ENCODE results near the gene FNDC10. TPM values are rescaled to one million over a fixed set of nuclear protein-coding genes. Genes with fewer than 3 reads are reported as not detected.

The FNDC10 gene
- total and polyA plus RNA-seq, 9 of the 15 experiments (the other 6 are each of a cell fraction or from before 2014, with no cell fraction given) = 0.08 to 6.3 (median 1.6) TPM

- peak; percentile 61 for TF ChIP-seq TFAP4 (CRISPR knock-in tag; IDR thresholded peaks at IDR 0.05; ENCODE audit: borderline replicate concordance)
- peak; percentile 88 for TF ChIP-seq CHD2 (IDR thresholded peaks at IDR 0.05; ENCODE audit: low read depth, low read length)
- no peak for TF ChIP-seq KHSRP (IDR thresholded peaks at IDR 0.05)
- no peak for TF ChIP-seq ATF1 (CRISPR knock-in tag; IDR thresholded peaks at IDR 0.05)
- TF ChIP-seq ATF1 (tag; IDR thresholded peaks at IDR 0.05) = no peak
- TF ChIP-seq TEAD2 (tag; IDR thresholded peaks at IDR 0.05) = no peak
- 0 out of 2 replicates have a peak, but pooled peaks have one; percentile 80 for TF ChIP-seq SMAD4 (CRISPR knock-in tag; conservative IDR thresholded peaks at IDR 0.05)
- TF ChIP-seq TCF3 (CRISPR knock-in tag; IDR thresholded peaks at IDR 0.05) = 0 out of 2 replicates have a peak, but pooled peaks have one; percentile 3
- no peak for TF ChIP-seq GTF2F1 (IDR thresholded peaks at IDR 0.05; ENCODE audit: low read depth, low read length)
- no peak for TF ChIP-seq PYGO2 (tag; IDR thresholded peaks at IDR 0.05)
- TF ChIP-seq, protein P1, sequence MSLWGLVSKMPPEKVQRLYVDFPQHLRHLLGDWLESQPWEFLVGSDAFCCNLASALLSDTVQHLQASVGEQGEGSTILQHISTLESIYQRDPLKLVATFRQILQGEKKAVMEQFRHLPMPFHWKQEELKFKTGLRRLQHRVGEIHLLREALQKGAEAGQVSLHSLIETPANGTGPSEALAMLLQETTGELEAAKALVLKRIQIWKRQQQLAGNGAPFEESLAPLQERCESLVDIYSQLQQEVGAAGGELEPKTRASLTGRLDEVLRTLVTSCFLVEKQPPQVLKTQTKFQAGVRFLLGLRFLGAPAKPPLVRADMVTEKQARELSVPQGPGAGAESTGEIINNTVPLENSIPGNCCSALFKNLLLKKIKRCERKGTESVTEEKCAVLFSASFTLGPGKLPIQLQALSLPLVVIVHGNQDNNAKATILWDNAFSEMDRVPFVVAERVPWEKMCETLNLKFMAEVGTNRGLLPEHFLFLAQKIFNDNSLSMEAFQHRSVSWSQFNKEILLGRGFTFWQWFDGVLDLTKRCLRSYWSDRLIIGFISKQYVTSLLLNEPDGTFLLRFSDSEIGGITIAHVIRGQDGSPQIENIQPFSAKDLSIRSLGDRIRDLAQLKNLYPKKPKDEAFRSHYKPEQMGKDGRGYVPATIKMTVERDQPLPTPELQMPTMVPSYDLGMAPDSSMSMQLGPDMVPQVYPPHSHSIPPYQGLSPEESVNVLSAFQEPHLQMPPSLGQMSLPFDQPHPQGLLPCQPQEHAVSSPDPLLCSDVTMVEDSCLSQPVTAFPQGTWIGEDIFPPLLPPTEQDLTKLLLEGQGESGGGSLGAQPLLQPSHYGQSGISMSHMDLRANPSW (CRISPR knock-in tag; IDR thresholded peaks at IDR 0.05) = no peak
- TF ChIP-seq DACH1 (IDR thresholded peaks at IDR 0.05; ENCODE audit: partially characterized antibody) = no peak
- no peak for TF ChIP-seq ZBTB34 (CRISPR knock-in tag; IDR thresholded peaks at IDR 0.05)
- no peak for TF ChIP-seq NFIX (CRISPR knock-in tag; IDR thresholded peaks at IDR 0.05; ENCODE audit: low read depth)
- TF ChIP-seq E2F8 (IDR thresholded peaks at IDR 0.05; ENCODE audit: low read depth, partially characterized antibody) = no peak
Observed at GRCh38 chr1:1573843-1574720, 25.9 kb downstream of the FNDC10 start (continued).

All from K562 (cell line).